Measurements from ENCODE around the gene CORIN. TPM values are rescaled to one million over a fixed set of nuclear protein-coding genes. Genes with fewer than 3 reads are reported as not detected.

Gene CORIN
- polyA plus RNA-seq, 3 donors: 0.01 TPM; not detected in 2

DNA sequence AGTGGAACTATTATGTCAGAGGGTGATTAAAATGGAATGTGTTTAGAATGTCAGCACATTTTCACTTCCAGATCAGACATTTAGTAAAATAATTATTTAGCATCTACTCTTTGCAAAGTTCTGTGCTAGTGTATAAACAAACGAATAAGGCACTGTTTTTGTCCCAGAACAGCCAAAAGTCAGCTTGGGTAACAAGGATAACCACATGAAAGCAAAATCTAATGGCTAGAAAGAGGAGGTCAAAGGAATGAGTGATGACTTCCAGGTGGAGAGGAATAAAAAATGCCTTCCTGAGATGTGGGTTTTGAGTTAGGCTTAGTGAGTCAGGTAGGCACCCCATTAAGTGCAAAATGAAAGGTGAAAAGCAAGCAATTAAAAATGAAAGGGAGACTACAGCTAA, 240.2 kb downstream of the CORIN start:
- H3K4me3 Mint-ChIP-seq: no peak overlapping the region
- H3K9me3 ChIP-seq (replicated peaks in 1 of 2; ENCODE audit: control insufficient read depth in 1 of 2, insufficient read depth in 1 of 2, low read length in 2 of 2): peaks cover 3 to 4% of the 10 kb centered on the region in 2 donors
- TF ChIP-seq, protein P1, sequence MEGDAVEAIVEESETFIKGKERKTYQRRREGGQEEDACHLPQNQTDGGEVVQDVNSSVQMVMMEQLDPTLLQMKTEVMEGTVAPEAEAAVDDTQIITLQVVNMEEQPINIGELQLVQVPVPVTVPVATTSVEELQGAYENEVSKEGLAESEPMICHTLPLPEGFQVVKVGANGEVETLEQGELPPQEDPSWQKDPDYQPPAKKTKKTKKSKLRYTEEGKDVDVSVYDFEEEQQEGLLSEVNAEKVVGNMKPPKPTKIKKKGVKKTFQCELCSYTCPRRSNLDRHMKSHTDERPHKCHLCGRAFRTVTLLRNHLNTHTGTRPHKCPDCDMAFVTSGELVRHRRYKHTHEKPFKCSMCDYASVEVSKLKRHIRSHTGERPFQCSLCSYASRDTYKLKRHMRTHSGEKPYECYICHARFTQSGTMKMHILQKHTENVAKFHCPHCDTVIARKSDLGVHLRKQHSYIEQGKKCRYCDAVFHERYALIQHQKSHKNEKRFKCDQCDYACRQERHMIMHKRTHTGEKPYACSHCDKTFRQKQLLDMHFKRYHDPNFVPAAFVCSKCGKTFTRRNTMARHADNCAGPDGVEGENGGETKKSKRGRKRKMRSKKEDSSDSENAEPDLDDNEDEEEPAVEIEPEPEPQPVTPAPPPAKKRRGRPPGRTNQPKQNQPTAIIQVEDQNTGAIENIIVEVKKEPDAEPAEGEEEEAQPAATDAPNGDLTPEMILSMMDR (IDR thresholded peaks at IDR 0.05): no peak
- DNase-seq: no peak
- no peaks in the 10 kb centered on the region for H3K27me3 ChIP-seq (ENCODE audit: control insufficient read depth in 2 of 2, insufficient read depth in 2 of 2, low read length in 2 of 2)
- no peaks in the 10 kb centered on the region for H3K27me3 Mint-ChIP-seq (ENCODE audit: low read depth in 3 of 3)
- H3K36me3 ChIP-seq (replicated peaks in 1 of 2; ENCODE audit: control insufficient read depth in 1 of 2, insufficient read depth in 2 of 2, low read length in 2 of 2): peaks cover 5 to 44% of the 10 kb centered on the region in 2 donors
- peaks cover 25 to 45% of the 10 kb centered on the region in 2 donors for H3K36me3 Mint-ChIP-seq
- H3K9me3 Mint-ChIP-seq: peaks cover 0 to 9% (median 2%) of the 10 kb centered on the region in 7 donors
- H3K4me3 ChIP-seq (replicated peaks in 1 of 3; ENCODE audit: low read depth in 2 of 3, low read length in 3 of 3): no peak overlapping the region
- no peaks in the 10 kb centered on the region for H4K20me1 ChIP-seq (ENCODE audit: insufficient read depth, low read length)
- intact Hi-C loops (cut with micrococcal nuclease): no loop called here
- H3K27ac ChIP-seq (ENCODE audit: low read depth in 1 of 2, low read length in 2 of 2): no peak overlapping the region
- no peaks in the 10 kb centered on the region for H3K4me1 ChIP-seq (ENCODE audit: control insufficient read depth in 1 of 2, insufficient read depth in 2 of 2, low read length in 2 of 2)
- no peak overlapping the region for H3K27ac Mint-ChIP-seq
- no peak overlapping the region for H3K9ac ChIP-seq (ENCODE audit: insufficient read depth, low read length, poor library complexity, severe bottlenecking)
- WGBS (ENCODE audit: insufficient coverage): 100% methylated on average over 1 of the region's 1 CpG
- no peaks in the 10 kb centered on the region for H3K79me2 ChIP-seq (ENCODE audit: insufficient read depth, low read length)
- H3K4me1 Mint-ChIP-seq: no peaks in the 10 kb centered on the region
- H2AFZ ChIP-seq (ENCODE audit: insufficient read depth, low read depth, low read length, poor library complexity, severe bottlenecking): no peak overlapping the region
- H3K4me2 ChIP-seq (replicated peaks; ENCODE audit: extremely low read depth, low read length, poor library complexity, severe bottlenecking): no peak overlapping the region

DNA sequence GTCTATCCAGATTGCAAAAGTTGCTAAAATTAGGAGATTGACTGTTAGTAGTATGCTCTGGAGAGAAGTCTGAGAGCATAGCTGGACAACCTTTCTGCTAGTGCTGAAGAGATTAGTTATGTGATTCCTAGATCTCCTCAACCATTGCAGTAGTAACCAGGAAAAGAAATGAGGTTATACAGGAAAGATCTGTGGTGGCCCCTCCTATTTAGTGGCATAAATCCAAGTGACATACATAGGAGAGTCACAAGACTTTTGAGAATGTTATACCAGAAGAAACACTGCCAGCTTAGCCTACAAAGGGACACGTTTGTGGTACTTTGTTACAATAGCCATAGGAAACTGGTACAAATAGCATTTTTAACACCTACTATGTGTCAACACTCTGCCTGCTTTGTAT, 247.5 kb downstream of the CORIN start:
- H3K27me3 ChIP-seq (ENCODE audit: control insufficient read depth in 2 of 2, insufficient read depth in 2 of 2, low read length in 2 of 2): no peaks in the 10 kb centered on the region
- no peak overlapping the region for H2AFZ ChIP-seq (ENCODE audit: insufficient read depth, low read depth, low read length, poor library complexity, severe bottlenecking)
- no peak overlapping the region for H3K9ac ChIP-seq (ENCODE audit: insufficient read depth, low read length, poor library complexity, severe bottlenecking)
- no peaks in the 10 kb centered on the region for H4K20me1 ChIP-seq (ENCODE audit: insufficient read depth, low read length)
- Mint-ChIP-seq H3K4me1 (no peaks in the 10 kb centered on the region), H3K36me3 (peaks cover 70 to 78% of the 10 kb centered on the region in 2 donors), H3K27ac (no peak overlapping the region), H3K27me3 (ENCODE audit: low read depth in 3 of 3) (no peaks in the 10 kb centered on the region), H3K9me3 (peaks cover 0 to 5% (median 0%) of the 10 kb centered on the region in 7 donors), H3K4me3 (no peak overlapping the region)
- TF ChIP-seq, protein P1 (IDR thresholded peaks at IDR 0.05): no peak
- WGBS (ENCODE audit: insufficient coverage): no CpG with 5 or more reads among the region's 1 CpG
- no peak overlapping the region for H3K27ac ChIP-seq (ENCODE audit: low read depth in 1 of 2, low read length in 2 of 2)
- no peak overlapping the region for H3K4me2 ChIP-seq (replicated peaks; ENCODE audit: extremely low read depth, low read length, poor library complexity, severe bottlenecking)
- no peaks in the 10 kb centered on the region for H3K4me1 ChIP-seq (ENCODE audit: control insufficient read depth in 1 of 2, insufficient read depth in 2 of 2, low read length in 2 of 2)
- no peaks in the 10 kb centered on the region for H3K79me2 ChIP-seq (ENCODE audit: insufficient read depth, low read length)
- H3K36me3 ChIP-seq (replicated peaks in 1 of 2; ENCODE audit: control insufficient read depth in 1 of 2, insufficient read depth in 2 of 2, low read length in 2 of 2): peaks cover 70 to 97% of the 10 kb centered on the region in 2 donors
- intact Hi-C loops (cut with micrococcal nuclease): no loop called here
- peaks cover 0 to 5% of the 10 kb centered on the region in 2 donors for H3K9me3 ChIP-seq (replicated peaks in 1 of 2; ENCODE audit: control insufficient read depth in 1 of 2, insufficient read depth in 1 of 2, low read length in 2 of 2)
- no peak overlapping the region for H3K4me3 ChIP-seq (replicated peaks in 1 of 3; ENCODE audit: low read depth in 2 of 3, low read length in 3 of 3)
- DNase-seq: no peak
